ENCODE results near the gene AGPAT1. TPM values are rescaled to one million over a fixed set of nuclear protein-coding genes. Genes with fewer than 3 reads are reported as not detected.

AGPAT1 gene
- total and polyA plus RNA-seq, 7 donors = 35.0 to 77.8 (median 47.4) TPM

DNA sequence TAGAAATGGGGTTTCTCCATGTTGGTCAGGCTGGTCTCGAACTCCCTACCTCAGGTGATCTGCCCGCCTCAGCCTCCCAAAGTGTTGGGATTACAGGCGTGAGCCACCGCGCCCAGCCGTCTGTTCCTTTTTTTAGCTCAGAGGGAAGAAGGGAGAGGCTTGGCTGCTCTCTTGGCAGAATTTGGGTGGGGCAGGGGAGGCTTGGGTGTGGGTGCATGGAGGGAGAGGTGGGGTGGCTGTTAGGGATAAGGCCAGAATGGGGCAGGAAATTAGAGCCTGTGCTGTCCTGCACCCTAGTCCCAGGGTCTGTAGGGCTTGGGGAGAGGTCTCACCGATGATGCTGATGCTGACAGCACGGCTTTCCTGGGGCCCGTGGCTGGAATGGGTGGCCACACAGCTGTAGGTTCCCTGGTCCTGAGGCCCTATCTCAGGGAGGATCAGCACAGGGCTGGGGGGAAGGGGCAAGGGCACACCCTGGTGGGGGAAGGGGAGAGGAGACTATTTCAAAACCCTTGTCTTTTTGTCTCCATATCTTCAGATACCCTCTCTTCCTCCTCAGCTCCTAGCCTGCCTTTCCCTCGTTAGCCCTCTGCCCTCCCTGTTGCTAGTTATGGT, 6.1 kb upstream of the AGPAT1 start:
- intact Hi-C loops (cut with DNase I) = no loop called here
- no peak for DNase-seq
- H3K4me1 ChIP-seq = peaks cover 30% of the 10 kb centered on the region
- no peak for ATAC-seq
- H3K36me3 ChIP-seq (ENCODE audit: insufficient read depth in 1 of 2, low read depth in 1 of 2) = peaks cover 0 to 48% of the 10 kb centered on the region in 2 donors
- no peak for TF ChIP-seq CTCF (IDR thresholded peaks at IDR 0.05)
- H3K4me3 ChIP-seq = no peak overlapping the region
- peak overlapping the region; percentile 55 for H3K27ac ChIP-seq
- H3K9me3 ChIP-seq = no peaks in the 10 kb centered on the region
- H3K27me3 ChIP-seq (ENCODE audit: insufficient read depth in 3 of 3, low read length in 2 of 3) = no peaks in the 10 kb centered on the region
- 60 to 82% (median 66%) methylated on average over 10 of the region's 10 CpGs for WGBS, 3 donors

DNA sequence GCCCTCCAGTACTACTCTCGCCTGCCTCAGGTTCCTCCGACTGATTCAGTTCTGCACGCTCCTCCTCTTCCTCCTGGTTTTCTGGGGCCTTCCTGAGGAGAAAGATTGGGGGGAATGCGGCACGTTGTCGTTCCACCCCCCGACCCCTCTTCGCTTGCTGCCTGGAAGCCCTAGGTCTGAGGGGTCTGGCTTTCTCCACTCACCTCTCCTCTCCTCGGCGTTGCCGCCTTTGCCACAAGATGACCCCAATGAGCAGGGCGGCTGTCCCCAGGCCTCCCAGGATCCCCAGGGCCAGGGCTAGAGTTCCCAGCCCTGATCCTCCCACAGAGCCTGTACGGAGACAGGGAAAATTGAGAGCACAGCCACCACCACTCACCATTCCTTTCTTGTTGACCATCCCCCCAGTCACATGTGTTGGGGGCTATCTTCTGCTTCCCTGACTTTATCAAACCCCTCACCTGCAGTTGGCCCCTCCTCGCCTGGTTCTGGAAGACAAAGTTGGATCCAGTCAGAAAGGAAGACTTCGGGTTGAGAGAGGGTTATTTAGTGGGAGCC, 5.3 kb upstream of the AGPAT1 start:
- H3K4me1 ChIP-seq = peaks cover 36% of the 10 kb centered on the region
- no peak for TF ChIP-seq CTCF (IDR thresholded peaks at IDR 0.05)
- no peak overlapping the region for H3K4me3 ChIP-seq
- DNase-seq (no peak), ATAC-seq (no peak)
- WGBS, 3 donors = 80 to 86% (median 82%) methylated on average over 15 of the region's 15 CpGs
- H3K36me3 ChIP-seq (ENCODE audit: insufficient read depth in 1 of 2, low read depth in 1 of 2) = peaks cover 0 to 40% of the 10 kb centered on the region in 2 donors
- no peaks in the 10 kb centered on the region for H3K9me3 ChIP-seq
- no peak overlapping the region for H3K27ac ChIP-seq
- intact Hi-C loops (cut with DNase I) = no loop called here
- no peaks in the 10 kb centered on the region for H3K27me3 ChIP-seq (ENCODE audit: insufficient read depth in 3 of 3, low read length in 2 of 3)

DNA sequence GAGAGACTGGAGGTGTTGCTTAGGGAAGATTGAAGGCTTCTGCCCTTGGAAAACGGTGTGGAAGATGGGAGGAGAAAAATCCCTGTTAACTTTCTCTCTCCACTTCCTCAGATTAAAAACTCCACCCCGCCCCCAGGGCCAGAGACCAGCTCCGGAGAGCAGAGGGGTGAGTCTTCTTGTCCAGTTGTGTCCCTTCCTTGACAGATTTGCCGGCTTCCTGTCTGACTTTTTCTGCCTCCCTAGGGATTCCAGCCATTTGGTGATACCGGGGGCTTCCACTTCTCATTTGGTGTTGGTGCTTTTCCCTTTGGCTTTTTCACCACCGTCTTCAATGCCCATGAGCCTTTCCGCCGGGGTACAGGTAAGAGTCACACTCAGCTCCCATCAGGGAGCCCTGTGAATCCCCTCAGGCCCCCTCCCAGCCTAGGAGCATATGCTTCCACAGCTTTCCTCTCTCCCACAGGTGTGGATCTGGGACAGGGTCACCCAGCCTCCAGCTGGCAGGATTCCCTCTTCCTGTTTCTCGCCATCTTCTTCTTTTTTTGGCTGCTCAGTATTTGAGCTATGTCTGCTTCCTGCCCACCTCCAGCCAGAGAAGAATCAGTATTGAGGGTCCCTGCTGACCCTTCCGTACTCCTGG, 4.0 kb upstream of the AGPAT1 start:
- Histone ChIP-seq H3K4me1 (peaks cover 34% of the 10 kb centered on the region), H3K36me3 (ENCODE audit: insufficient read depth in 1 of 2, low read depth in 1 of 2) (peaks cover 0 to 37% of the 10 kb centered on the region in 2 donors), H3K27ac (peak overlapping the region; percentile 87), H3K27me3 (ENCODE audit: insufficient read depth in 3 of 3, low read length in 2 of 3) (no peaks in the 10 kb centered on the region), H3K9me3 (no peaks in the 10 kb centered on the region), H3K4me3 (peak overlapping the region; percentile 92)
- DNase-seq (no peak), ATAC-seq (no peak)
- intact Hi-C loops (cut with DNase I) = loop anchor here in 1 of 2 donors (5.0 kb wide), 1 partner anchor 53 kb away; the partner anchor contains the start of gene ATF6B
- 60 to 63% (median 61%) methylated on average over 10 of the region's 10 CpGs for WGBS, 3 donors
- TF ChIP-seq CTCF (IDR thresholded peaks at IDR 0.05) = no peak

DNA sequence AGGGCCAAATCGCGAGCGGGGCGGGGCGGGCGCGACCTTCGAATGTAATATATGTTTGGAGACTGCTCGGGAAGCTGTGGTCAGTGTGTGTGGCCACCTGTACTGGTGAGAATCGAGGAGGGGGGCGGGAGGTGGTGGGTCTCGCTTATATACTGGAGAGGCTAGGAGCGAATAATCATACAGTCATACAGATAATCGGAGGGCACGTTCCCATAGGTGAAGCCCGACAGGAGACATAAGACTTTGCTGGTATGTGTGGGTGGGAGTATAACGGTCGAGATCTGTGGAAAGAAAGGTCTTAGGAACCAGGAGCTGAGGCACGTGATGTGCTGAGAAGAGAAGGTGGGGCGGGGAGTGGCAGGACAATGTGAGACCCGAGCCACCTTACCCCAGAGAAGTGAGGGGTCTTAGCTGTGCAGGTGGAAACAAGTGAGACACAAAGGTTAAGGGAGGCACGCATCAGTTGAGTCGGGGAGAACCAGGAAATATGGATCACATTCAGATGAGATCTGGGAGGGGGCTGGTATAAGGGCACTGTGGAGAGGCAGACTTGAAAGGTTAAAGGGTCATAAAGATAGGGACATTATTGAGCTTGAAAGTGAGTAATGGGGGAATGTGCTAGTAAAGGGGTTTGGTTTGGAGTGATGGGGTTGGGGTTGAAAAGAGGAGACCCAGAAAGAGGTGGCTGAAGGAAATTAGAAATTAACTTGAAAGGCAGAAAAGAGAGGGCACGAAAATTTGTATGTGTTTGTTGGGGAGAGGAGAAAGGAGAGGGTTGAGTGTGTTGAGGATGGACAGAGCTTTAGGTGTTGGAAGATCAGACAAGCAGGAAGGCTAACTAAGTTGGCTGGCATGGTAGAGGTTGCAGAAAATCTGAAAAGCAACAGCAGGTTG, 2.9 kb upstream of the AGPAT1 start:
- DNase-seq (no peak), ATAC-seq (no peak)
- WGBS, 3 donors = 2 to 5% (median 2%) methylated on average over 20 to 24 of the region's 24 CpGs
- H3K9me3 ChIP-seq = no peaks in the 10 kb centered on the region
- H3K4me3 ChIP-seq = peak overlapping the region; percentile 92
- peak overlapping the region; percentile 87 for H3K27ac ChIP-seq
- no peak for TF ChIP-seq CTCF (IDR thresholded peaks at IDR 0.05)
- peaks cover 0 to 37% of the 10 kb centered on the region in 2 donors for H3K36me3 ChIP-seq (ENCODE audit: insufficient read depth in 1 of 2, low read depth in 1 of 2)
- H3K27me3 ChIP-seq (ENCODE audit: insufficient read depth in 3 of 3, low read length in 2 of 3) = no peaks in the 10 kb centered on the region
- peaks cover 38% of the 10 kb centered on the region for H3K4me1 ChIP-seq
- intact Hi-C loops (cut with DNase I) = loop anchor here in 1 of 2 donors (5.0 kb wide), 1 partner anchor 51 kb away; the partner anchor contains the start of gene ATF6B
